ENCODE measurements around the gene CEP192. TPM values are rescaled to one million over a fixed set of nuclear protein-coding genes. Genes with fewer than 3 reads are reported as not detected.

Gene CEP192
- total and polyA plus RNA-seq, 8 donors: 6.7 to 21.7 (median 14.0) TPM

DNA sequence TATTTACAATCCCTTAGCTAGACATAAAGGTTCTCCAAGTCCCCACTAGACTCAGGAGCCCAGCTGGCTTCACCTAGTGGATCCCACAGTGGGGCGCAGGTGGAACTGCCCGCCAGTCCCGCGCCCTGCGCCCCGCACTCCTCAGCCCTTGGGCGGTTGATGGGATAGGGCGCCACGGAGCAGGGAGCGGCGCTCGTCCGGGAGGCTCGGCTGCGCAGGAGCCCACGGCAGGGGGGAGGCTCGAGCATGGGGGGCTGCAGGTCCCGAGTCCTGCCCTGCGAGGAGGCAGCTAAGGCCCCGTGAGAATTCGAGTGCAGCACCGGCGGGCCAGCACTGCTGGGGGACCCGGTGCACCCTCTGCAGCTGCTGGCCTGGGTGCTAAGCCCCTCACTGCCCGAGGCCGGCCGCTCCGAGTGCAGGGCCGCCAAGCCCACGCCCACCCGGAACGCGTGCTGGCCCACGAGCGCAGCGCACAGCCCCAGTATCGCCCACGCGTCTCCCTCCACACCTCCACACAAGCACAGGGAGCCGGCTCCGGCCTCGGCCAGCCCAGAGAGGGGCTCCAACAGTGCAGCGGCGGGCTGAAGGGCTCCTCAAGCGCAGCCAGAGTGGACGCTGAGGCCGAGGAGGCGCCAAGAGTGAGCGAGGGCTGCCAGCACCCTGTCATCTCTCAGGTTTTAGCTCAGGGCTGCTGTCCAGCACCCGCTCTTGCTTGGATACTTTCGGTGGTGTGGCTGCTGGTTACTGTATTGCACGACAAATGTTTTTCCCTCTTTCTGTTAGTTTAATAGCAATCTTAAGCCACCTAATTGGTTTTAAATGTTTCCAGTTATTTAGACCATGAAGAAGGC, 143.6 kb downstream of the CEP192 start:
- TF ChIP-seq, protein P1, sequence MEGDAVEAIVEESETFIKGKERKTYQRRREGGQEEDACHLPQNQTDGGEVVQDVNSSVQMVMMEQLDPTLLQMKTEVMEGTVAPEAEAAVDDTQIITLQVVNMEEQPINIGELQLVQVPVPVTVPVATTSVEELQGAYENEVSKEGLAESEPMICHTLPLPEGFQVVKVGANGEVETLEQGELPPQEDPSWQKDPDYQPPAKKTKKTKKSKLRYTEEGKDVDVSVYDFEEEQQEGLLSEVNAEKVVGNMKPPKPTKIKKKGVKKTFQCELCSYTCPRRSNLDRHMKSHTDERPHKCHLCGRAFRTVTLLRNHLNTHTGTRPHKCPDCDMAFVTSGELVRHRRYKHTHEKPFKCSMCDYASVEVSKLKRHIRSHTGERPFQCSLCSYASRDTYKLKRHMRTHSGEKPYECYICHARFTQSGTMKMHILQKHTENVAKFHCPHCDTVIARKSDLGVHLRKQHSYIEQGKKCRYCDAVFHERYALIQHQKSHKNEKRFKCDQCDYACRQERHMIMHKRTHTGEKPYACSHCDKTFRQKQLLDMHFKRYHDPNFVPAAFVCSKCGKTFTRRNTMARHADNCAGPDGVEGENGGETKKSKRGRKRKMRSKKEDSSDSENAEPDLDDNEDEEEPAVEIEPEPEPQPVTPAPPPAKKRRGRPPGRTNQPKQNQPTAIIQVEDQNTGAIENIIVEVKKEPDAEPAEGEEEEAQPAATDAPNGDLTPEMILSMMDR (IDR thresholded peaks at IDR 0.05): no peak
- intact Hi-C loops (cut with DNase I): no loop called here
- no peaks in the 10 kb centered on the region for H3K27me3 ChIP-seq
- no peaks in the 10 kb centered on the region for H3K36me3 ChIP-seq
- 94 to 98% methylated on average over 51 to 52 of the region's 52 CpGs for WGBS, 2 donors
- H3K27ac ChIP-seq: no peak overlapping the region
- no peaks in the 10 kb centered on the region for H3K9me3 ChIP-seq
- no peak overlapping the region for H3K4me3 ChIP-seq
- ATAC-seq: no peak
- no peak for DNase-seq
- H3K4me1 ChIP-seq: no peaks in the 10 kb centered on the region
- FAIRE-seq: no peak

DNA sequence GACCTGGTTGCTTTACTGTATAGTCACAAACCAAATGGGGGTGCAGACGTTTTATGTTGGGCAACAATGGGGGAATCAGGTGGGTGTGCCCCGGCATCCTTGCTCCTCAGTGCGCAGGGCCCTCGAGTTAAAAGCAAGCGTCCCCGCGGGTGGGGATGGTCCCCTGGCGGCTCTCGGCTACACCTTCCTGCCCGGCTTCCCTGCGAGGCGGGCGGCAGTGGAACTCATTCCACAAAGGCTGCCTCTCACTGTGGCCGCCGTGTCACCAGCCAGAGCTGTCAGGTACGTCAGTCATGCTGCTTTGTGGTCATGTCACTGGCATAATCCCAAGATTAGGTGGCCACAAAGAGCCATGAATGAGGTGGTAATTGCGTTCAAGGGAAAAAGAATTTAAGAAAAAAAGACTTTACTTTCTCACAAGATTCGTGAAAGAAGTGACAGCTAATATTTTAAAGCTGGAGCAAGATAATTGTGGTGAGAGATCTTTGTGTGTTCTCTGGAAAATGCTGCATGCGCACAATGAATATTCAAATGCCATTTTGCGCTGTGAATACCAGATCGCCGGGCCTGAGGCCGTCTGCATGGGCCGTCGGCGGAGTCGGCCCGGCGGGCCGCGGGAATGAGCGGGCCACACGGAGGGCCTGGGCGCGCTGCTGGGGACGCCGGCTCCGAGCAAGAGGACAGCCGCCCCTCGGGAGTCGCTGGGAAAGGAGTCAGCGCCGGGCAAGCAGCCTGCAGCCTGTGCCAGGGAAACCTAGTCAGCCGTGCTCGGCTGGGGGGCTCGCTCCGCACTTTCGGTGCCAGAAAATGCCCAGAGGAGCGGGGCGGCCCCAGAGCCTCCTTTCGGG, 145.1 kb downstream of the CEP192 start:
- DNase-seq (peak in 2 of 6 donors; percentile 65 to 71), FAIRE-seq (no peak), ATAC-seq (peak; percentile 33 to 46 (median 42))
- no peaks in the 10 kb centered on the region for H3K36me3 ChIP-seq
- TF ChIP-seq, protein P1 (IDR thresholded peaks at IDR 0.05): no peak
- H3K27ac ChIP-seq: peak overlapping the region in 1 of 4 donors; percentile 8
- WGBS, 2 donors: 36 to 39% methylated on average over 51 of the region's 51 CpGs
- intact Hi-C loops (cut with DNase I): no loop called here
- no peaks in the 10 kb centered on the region for H3K4me1 ChIP-seq
- no peaks in the 10 kb centered on the region for H3K27me3 ChIP-seq
- no peaks in the 10 kb centered on the region for H3K9me3 ChIP-seq
- peak overlapping the region; percentile 36 to 69 (median 53) for H3K4me3 ChIP-seq

- H3K27ac ChIP-seq: peak overlapping the region in 2 of 4 donors; percentile 8 to 50
- peak overlapping the region; percentile 36 to 69 (median 53) for H3K4me3 ChIP-seq
- 1 to 4% methylated on average over 69 to 74 of the region's 74 CpGs for WGBS, 2 donors
- DNase-seq: peak in 4 of 6 donors; percentile 16 to 80 (median 56)
- intact Hi-C loops (cut with DNase I): no loop called here
- TF ChIP-seq, protein P1 (IDR thresholded peaks at IDR 0.05): no peak
- peak; percentile 59 to 72 (median 69) for ATAC-seq
- no peaks in the 10 kb centered on the region for H3K4me1 ChIP-seq
- no peaks in the 10 kb centered on the region for H3K27me3 ChIP-seq
- no peaks in the 10 kb centered on the region for H3K36me3 ChIP-seq
- FAIRE-seq: no peak
- H3K9me3 ChIP-seq: no peaks in the 10 kb centered on the region
Observed at GRCh38 chr18:13136904-13137669, 145.9 kb downstream of the CEP192 start.

GRCh38 chr18:13137670-13138419, 146.7 kb downstream of the CEP192 start:
- DNase-seq: peak in 2 of 6 donors; percentile 37 to 51
- peak overlapping the region; percentile 36 to 69 (median 53) for H3K4me3 ChIP-seq
- no peaks in the 10 kb centered on the region for H3K9me3 ChIP-seq
- H3K36me3 ChIP-seq: no peaks in the 10 kb centered on the region
- no peaks in the 10 kb centered on the region for H3K27me3 ChIP-seq
- 63 to 66% methylated on average over 22 of the region's 22 CpGs for WGBS, 2 donors
- FAIRE-seq: peak; percentile 82
- TF ChIP-seq, protein P1 (IDR thresholded peaks at IDR 0.05): no peak
- H3K27ac ChIP-seq: peak overlapping the region in 2 of 4 donors; percentile 8 to 50
- intact Hi-C loops (cut with DNase I): no loop called here
- H3K4me1 ChIP-seq: no peaks in the 10 kb centered on the region
- peak; percentile 57 to 86 (median 82) for ATAC-seq

Measured in pancreas (tissue), 10 donors.